ENCODE results near the gene GZMB. TPM values are rescaled to one million over a fixed set of nuclear protein-coding genes. Genes with fewer than 3 reads are reported as not detected.

Gene GZMB
- total and polyA plus RNA-seq, 12 donors: 0.35 to 19.2 (median 0.96) TPM; not detected in 1

GRCh38 chr14:24607635-24608514 is 26.1 kb downstream of the GZMB start:
- no peak for DNase-seq
- H3K27ac ChIP-seq: peak overlapping the region in 1 of 10 donors; percentile 31
- ATAC-seq: no peak
- peak overlapping the region in 1 of 10 donors; percentile 23 for H3K4me3 ChIP-seq
- intact Hi-C loops (cut with DNase I): loop anchor here in 1 of 10 donors (5.0 kb wide), 1 partner anchor 64 kb away; no protein-coding TSS in a partner anchor
- peaks cover 0 to 6% (median 0%) of the 10 kb centered on the region in 11 donors for H3K9me3 ChIP-seq
- H3K36me3 ChIP-seq: no peaks in the 10 kb centered on the region
- TF ChIP-seq CTCF (IDR thresholded peaks at IDR 0.05): no peak
- H3K27me3 ChIP-seq: no peaks in the 10 kb centered on the region
- 61 to 64% methylated on average over 8 of the region's 8 CpGs for WGBS, 2 donors
- H3K4me1 ChIP-seq: peaks cover 0 to 14% (median 0%) of the 10 kb centered on the region in 9 donors

GRCh38 chr14:24607081-24607480 is 26.9 kb downstream of the GZMB start:
- 80 to 81% methylated on average over 4 of the region's 4 CpGs for WGBS, 2 donors
- intact Hi-C loops (cut with DNase I): loop anchor here in 1 of 10 donors (5.0 kb wide), 1 partner anchor 65 kb away; no protein-coding TSS in a partner anchor
- no peak for TF ChIP-seq CTCF (IDR thresholded peaks at IDR 0.05)
- DNase-seq: no peak
- Histone ChIP-seq H3K36me3 (no peaks in the 10 kb centered on the region), H3K4me1 (peaks cover 0 to 14% (median 0%) of the 10 kb centered on the region in 9 donors), H3K27me3 (no peaks in the 10 kb centered on the region), H3K9me3 (peaks cover 0 to 6% (median 0%) of the 10 kb centered on the region in 11 donors), H3K27ac (peak overlapping the region in 1 of 10 donors; percentile 31), H3K4me3 (peak overlapping the region in 1 of 10 donors; percentile 7)
- ATAC-seq: peak in 2 of 8 donors; percentile 16 to 17

GRCh38 chr14:24606297-24606696 is 27.7 kb downstream of the GZMB start:
- DNase-seq (no peak), ATAC-seq (no peak)
- no peaks in the 10 kb centered on the region for H3K27me3 ChIP-seq
- peaks cover 0 to 2% (median 0%) of the 10 kb centered on the region in 11 donors for H3K9me3 ChIP-seq
- H3K36me3 ChIP-seq: no peaks in the 10 kb centered on the region
- TF ChIP-seq CTCF (IDR thresholded peaks at IDR 0.05): no peak
- H3K4me1 ChIP-seq: peaks cover 0 to 14% (median 0%) of the 10 kb centered on the region in 9 donors
- H3K27ac ChIP-seq: peak overlapping the region in 1 of 10 donors; percentile 31
- H3K4me3 ChIP-seq: no peak overlapping the region
- intact Hi-C loops (cut with DNase I): loop anchor here in 1 of 10 donors (5.0 kb wide), 1 partner anchor 66 kb away; no protein-coding TSS in a partner anchor
- WGBS, 2 donors: 57 to 63% methylated on average over 3 of the region's 3 CpGs

- Histone ChIP-seq H3K9me3 (no peaks in the 10 kb centered on the region), H3K27ac (peak overlapping the region in 1 of 10 donors; percentile 44), H3K36me3 (no peaks in the 10 kb centered on the region), H3K4me1 (peaks cover 0 to 14% (median 0%) of the 10 kb centered on the region in 9 donors), H3K27me3 (no peaks in the 10 kb centered on the region), H3K4me3 (no peak overlapping the region)
- WGBS, 2 donors: 49 to 61% methylated on average over 3 of the region's 3 CpGs
- DNase-seq (peak in 1 of 2 donors; percentile 19), ATAC-seq (no peak)
- peak; percentile 32 to 88 (median 59) for TF ChIP-seq CTCF (IDR thresholded peaks at IDR 0.05)
- intact Hi-C loops (cut with DNase I): loop anchor here in 3 of 10 donors (2.0 to 5.0 kb wide), 2 partner anchors 67 to 73 kb away; no protein-coding TSS in a partner anchor
Observed at GRCh38 chr14:24605435-24606190, 28.4 kb downstream of the GZMB start.
